ENCODE measurements around the gene PRPF40A.

The PRPF40A gene

GRCh38 chr2:152655880-152656279 lies 61.4 kb downstream of the PRPF40A start:
- DNase-seq (ENCODE audit: low read depth in 1 of 2, low spot score in 1 of 2), result no peak
- Histone ChIP-seq H3K27me3 (ENCODE audit: insufficient read depth, poor library complexity, severe bottlenecking) (no peaks in the 10 kb centered on the region), H3K27ac (replicated peaks) (no peak overlapping the region), H3K4me3 (replicated peaks; ENCODE audit: insufficient read depth, low read length) (no peak overlapping the region)
- TF ChIP-seq REST (IDR thresholded peaks at IDR 0.05; ENCODE audit: insufficient replicate concordance, low read depth) (no peak), POLR2AphosphoS5 (IDR thresholded peaks at IDR 0.05; ENCODE audit: low read depth) (no peak)

- DNase-seq (ENCODE audit: low read depth in 1 of 2, low spot score in 1 of 2), result no peak
- no peak overlapping the region for H3K27ac ChIP-seq (replicated peaks)
- TF ChIP-seq POLR2AphosphoS5 (IDR thresholded peaks at IDR 0.05; ENCODE audit: low read depth) (no peak), SPI1 (IDR thresholded peaks at IDR 0.05; ENCODE audit: borderline replicate concordance, low read depth) (no peak), GABPA (IDR thresholded peaks at IDR 0.05; ENCODE audit: low read depth) (no peak), REST (IDR thresholded peaks at IDR 0.05; ENCODE audit: insufficient replicate concordance, low read depth) (no peak), CTCF (IDR thresholded peaks at IDR 0.05; ENCODE audit: insufficient read depth, low read length) (no peak)
These were observed 65.4 kb downstream of the PRPF40A start for GRCh38 chr2:152651834-152652233.

GRCh38 chr2:152650768-152651371 lies 66.4 kb downstream of the PRPF40A start:
- H3K27me3 ChIP-seq (ENCODE audit: insufficient read depth, poor library complexity, severe bottlenecking), result no peaks in the 10 kb centered on the region
- no peak overlapping the region for H3K4me3 ChIP-seq (replicated peaks; ENCODE audit: insufficient read depth, low read length)
- TF ChIP-seq SPI1 (IDR thresholded peaks at IDR 0.05; ENCODE audit: borderline replicate concordance, low read depth), result no peak
- peak; percentile 39; the same call in 1 of the 2 replicates for TF ChIP-seq POLR2AphosphoS5 (IDR thresholded peaks at IDR 0.05; ENCODE audit: low read depth)
- no peak overlapping the region for H3K27ac ChIP-seq (replicated peaks)
- no peak for DNase-seq (ENCODE audit: low read depth in 1 of 2, low spot score in 1 of 2)

More at GRCh38 chr2:152651834-152652233, 65.4 kb downstream of the PRPF40A start:
- H3K27me3 ChIP-seq (ENCODE audit: insufficient read depth, poor library complexity, severe bottlenecking), result no peaks in the 10 kb centered on the region
- no peak overlapping the region for H3K4me3 ChIP-seq (replicated peaks; ENCODE audit: insufficient read depth, low read length)

GRCh38 chr2:152649997-152650396 lies 67.3 kb downstream of the PRPF40A start:
- H3K27ac ChIP-seq (replicated peaks), result no peak overlapping the region
- H3K4me3 ChIP-seq (replicated peaks; ENCODE audit: insufficient read depth, low read length), result no peak overlapping the region
- no peaks in the 10 kb centered on the region for H3K27me3 ChIP-seq (ENCODE audit: insufficient read depth, poor library complexity, severe bottlenecking)
- TF ChIP-seq REST (IDR thresholded peaks at IDR 0.05; ENCODE audit: insufficient replicate concordance, low read depth) (no peak), POLR2AphosphoS5 (IDR thresholded peaks at IDR 0.05; ENCODE audit: low read depth) (0 out of 2 replicates have a peak, but pooled peaks have one; percentile 13)
- no peak for DNase-seq (ENCODE audit: low read depth in 1 of 2, low spot score in 1 of 2)
